ENCODE data around the gene WIPF3. TPM values are rescaled to one million over a fixed set of nuclear protein-coding genes. Genes with fewer than 3 reads are reported as not detected.

WIPF3 gene
- total RNA-seq, 1 experiment from 2014 or later, result 11.6 TPM

DNA sequence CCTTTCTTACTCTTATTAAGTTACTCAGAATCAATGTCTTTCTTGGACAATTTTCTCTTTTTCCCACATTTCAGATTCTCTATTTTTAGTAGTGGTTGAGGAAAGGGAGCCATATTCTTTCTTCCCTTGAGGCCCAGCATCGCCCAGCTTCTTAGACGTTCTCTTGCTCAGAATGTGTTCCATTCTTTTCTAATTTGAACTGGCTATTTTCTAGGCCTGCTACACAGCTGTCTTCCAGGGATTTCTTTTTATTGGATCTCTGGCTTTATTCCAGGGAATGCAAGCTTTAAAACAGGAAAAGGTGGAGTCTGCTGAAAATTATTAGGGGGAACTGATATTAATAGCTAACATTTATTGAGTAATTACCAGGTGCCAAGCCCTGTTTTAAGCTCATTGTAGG is 58.3 kb downstream of the WIPF3 start:
- Histone ChIP-seq H3K79me2 (ENCODE audit: insufficient read depth, low read length) (no peaks in the 10 kb centered on the region), H3K14ac (ENCODE audit: insufficient read depth, low read length) (no peak overlapping the region), H4K8ac (replicated peaks; ENCODE audit: insufficient read length, low read depth, low read length) (no peak overlapping the region), H3K4me1 (ENCODE audit: insufficient read depth, low read length) (no peaks in the 10 kb centered on the region), H3K56ac (ENCODE audit: insufficient read length, low read depth, low read length) (no peak overlapping the region), H3K23me2 (ENCODE audit: insufficient read length, low read depth, low read length, poor library complexity, severe bottlenecking) (no peaks in the 10 kb centered on the region), H3K27me3 (ENCODE audit: insufficient read depth, low read length) (no peaks in the 10 kb centered on the region), H2BK12ac (ENCODE audit: insufficient read length, low read depth, low read length) (no peak overlapping the region), H3K18ac (ENCODE audit: insufficient read length, low read depth, low read length) (no peak overlapping the region), H3K9me3 (ENCODE audit: control insufficient read depth, low read depth, low read length) (no peaks in the 10 kb centered on the region), H3K23ac (ENCODE audit: insufficient read length, low read depth, low read length) (no peak overlapping the region), H3K27ac (ENCODE audit: insufficient read length, low read depth, low read length) (no peak overlapping the region), H3K4me2 (ENCODE audit: insufficient read depth, insufficient read length, low read length) (no peak overlapping the region), H4K5ac (ENCODE audit: insufficient read length, low read depth, low read length) (no peak overlapping the region), H3K9ac (ENCODE audit: extremely low read depth, insufficient read length, low read length) (no peak overlapping the region), H3K79me1 (ENCODE audit: insufficient read depth, low read depth, low read length, poor library complexity, severe bottlenecking) (no peaks in the 10 kb centered on the region), H3T11ph (ENCODE audit: low read length) (no peak overlapping the region), H2AK5ac (ENCODE audit: insufficient read length, low read length) (no peak overlapping the region), H2BK120ac (ENCODE audit: low read depth, low read length, poor library complexity, severe bottlenecking) (no peak overlapping the region), H4K91ac (ENCODE audit: insufficient read length, low read depth, low read length) (no peak overlapping the region), H4K20me1 (ENCODE audit: control insufficient read depth, insufficient read depth, insufficient read length) (no peaks in the 10 kb centered on the region), H2AFZ (ENCODE audit: low read length) (no peak overlapping the region), H2BK5ac (ENCODE audit: insufficient read length, low read length) (no peak overlapping the region), H2BK20ac (ENCODE audit: low read depth, low read length, poor library complexity, severe bottlenecking) (no peak overlapping the region), H2BK15ac (ENCODE audit: low read depth, low read length) (no peak overlapping the region), H3K4ac (ENCODE audit: low read depth, low read length) (no peak overlapping the region)
- H3K9me3 Mint-ChIP-seq, result no peaks in the 10 kb centered on the region
- WGBS (ENCODE audit: extremely low coverage, insufficient read length, low lambda C conversion rate), result no CpG with 5 or more reads among the region's 2 CpGs
- H3K36me3 Mint-ChIP-seq (ENCODE audit: insufficient read depth in 1 of 3, low read depth in 3 of 3), result no peaks in the 10 kb centered on the region
- H3K27me3 Mint-ChIP-seq (ENCODE audit: low read depth), result no peaks in the 10 kb centered on the region
- H3K27ac Mint-ChIP-seq, result no peak overlapping the region
- no peak overlapping the region for H3K4me3 Mint-ChIP-seq
- no peak for DNase-seq
- TF ChIP-seq, protein P1, sequence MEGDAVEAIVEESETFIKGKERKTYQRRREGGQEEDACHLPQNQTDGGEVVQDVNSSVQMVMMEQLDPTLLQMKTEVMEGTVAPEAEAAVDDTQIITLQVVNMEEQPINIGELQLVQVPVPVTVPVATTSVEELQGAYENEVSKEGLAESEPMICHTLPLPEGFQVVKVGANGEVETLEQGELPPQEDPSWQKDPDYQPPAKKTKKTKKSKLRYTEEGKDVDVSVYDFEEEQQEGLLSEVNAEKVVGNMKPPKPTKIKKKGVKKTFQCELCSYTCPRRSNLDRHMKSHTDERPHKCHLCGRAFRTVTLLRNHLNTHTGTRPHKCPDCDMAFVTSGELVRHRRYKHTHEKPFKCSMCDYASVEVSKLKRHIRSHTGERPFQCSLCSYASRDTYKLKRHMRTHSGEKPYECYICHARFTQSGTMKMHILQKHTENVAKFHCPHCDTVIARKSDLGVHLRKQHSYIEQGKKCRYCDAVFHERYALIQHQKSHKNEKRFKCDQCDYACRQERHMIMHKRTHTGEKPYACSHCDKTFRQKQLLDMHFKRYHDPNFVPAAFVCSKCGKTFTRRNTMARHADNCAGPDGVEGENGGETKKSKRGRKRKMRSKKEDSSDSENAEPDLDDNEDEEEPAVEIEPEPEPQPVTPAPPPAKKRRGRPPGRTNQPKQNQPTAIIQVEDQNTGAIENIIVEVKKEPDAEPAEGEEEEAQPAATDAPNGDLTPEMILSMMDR (conservative IDR thresholded peaks at IDR 0.05), result no peak
- peaks cover 13 to 16% of the 10 kb centered on the region in 2 experiments for H3K4me1 Mint-ChIP-seq

Data from H9 (cell line).